ENCODE results near the gene SPOCK2.

Gene SPOCK2

DNA sequence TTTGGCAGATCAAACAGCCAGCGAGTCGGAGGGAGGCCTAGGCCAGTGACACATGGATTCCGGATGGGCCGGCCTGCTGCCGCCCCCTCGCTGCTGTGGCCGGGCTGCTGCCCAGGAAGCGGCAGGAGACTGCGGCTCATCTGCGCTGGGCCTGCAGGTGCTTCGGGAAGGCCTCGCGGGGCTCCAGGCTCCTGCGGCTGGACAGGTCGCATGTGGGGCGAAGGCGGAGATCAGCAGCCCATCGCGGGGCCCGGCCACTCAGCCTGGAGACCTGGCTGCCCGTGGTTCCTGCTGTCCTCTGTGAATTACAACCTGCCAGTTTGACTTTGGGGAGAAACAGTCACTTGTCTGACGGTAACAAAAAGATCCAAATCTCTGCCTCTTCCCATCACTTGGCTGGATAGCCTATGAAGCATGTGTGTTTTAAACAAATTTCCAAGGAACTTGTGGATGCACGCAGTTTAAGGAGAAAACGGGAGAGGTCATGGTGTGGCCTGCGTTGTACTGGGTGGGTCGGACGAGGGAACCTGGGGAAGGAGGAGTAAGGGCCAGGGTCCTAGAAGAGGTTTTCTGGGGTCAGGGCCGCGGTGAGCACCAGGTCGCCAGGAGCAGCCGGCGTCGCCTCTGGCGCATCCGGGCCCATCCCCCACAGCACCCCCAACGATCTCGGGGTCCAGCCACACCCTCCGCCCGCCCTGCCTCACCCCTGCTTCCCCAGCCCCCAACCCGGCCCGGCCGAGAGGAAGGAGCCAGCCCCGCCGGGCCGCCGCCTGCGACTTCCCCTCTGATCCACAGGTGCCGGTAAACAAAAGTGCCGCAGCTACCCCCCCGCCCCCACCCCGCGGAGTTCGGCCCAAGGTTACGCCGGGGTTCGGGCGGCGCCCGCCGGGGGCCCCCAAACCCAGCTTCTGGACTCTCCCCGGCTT lies 1.6 kb downstream of the SPOCK2 start:
- peak; percentile 72 for DNase-seq

DNA sequence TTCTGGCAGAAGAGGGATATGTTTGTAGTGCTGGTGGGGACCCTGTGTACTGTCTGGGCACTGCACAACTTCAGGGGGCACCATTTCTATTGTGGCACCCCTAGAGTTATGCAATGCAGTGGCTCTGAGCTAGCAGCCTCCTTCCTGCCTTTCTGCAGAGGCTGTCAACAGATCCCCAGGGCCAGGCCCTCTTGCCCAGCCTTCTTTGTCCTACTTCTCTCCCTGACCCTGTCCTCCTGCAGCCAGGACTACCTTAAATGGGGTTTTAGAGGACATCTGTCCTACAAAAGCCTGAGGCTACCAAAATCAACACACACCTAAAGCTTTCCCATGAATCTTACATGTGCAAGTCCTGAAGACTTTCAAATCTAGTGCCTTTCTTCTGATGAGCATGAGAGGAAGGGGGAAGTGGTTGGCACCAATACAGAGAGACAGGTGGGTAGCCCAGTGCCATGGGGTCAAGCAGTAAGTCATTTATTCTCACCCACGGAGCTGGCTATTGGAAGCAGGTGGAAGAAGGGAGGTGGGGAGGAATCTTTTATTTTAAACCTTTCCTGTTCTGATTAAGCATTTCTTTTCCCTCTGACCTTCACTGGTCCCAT lies 2.4 kb downstream of the SPOCK2 start:
- no peak for DNase-seq

GRCh38 chr10:72085166-72085565 lies 3.2 kb downstream of the SPOCK2 start:
- no peak for DNase-seq

DNA sequence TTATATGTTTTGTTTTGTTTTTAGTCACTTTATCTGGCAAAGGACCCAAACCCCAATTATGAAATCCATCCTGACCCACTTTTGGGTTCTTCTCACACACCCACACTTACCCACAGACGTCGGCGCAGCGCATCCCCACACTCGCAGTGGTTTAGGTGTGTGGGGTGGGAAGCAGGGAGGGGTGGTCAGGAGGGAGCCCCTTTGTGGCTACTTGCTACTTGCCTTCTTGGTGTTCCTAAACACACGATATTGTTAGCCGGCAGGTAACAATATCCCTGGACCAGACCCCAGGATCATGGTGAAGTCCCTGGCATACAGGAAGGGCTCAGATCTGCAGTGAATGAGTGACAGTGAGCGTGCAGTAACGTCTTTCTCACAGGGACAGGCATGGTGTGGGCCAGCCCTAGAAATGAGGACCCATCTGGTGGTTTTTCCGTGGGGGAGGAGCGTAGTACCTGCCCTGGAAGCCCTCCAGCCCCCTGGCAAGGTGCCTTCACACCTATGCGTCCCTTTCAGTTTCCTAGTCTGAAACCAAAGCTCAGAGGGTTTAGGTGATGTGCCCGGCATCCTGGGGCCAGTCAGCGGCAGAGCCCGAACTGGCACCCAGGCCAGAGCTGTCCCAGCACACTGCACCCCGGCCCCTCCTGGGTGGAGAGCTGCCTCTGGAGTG lies 4.4 kb downstream of the SPOCK2 start:
- peak; percentile 60 for DNase-seq

GRCh38 chr10:72082856-72083789 lies 5.2 kb downstream of the SPOCK2 start:
- no peak for DNase-seq

GRCh38 chr10:72081772-72082590 lies 6.4 kb downstream of the SPOCK2 start:
- DNase-seq = no peak

- no peak for DNase-seq
Observed at GRCh38 chr10:72081210-72081609, 7.1 kb downstream of the SPOCK2 start.

- no peak for DNase-seq
Observed at GRCh38 chr10:72080042-72080975, 8.0 kb downstream of the SPOCK2 start.

GRCh38 chr10:72079356-72079755 lies 9.0 kb downstream of the SPOCK2 start:
- DNase-seq = peak; percentile 67

- DNase-seq = no peak
Observed at GRCh38 chr10:72077275-72077990, 10.9 kb downstream of the SPOCK2 start.

GRCh38 chr10:72076756-72077155 lies 11.6 kb downstream of the SPOCK2 start:
- no peak for DNase-seq

- DNase-seq = no peak
Observed at GRCh38 chr10:72075376-72076115, 12.8 kb downstream of the SPOCK2 start.

- DNase-seq = no peak
Observed at GRCh38 chr10:72074574-72075375, 13.6 kb downstream of the SPOCK2 start.

DNA sequence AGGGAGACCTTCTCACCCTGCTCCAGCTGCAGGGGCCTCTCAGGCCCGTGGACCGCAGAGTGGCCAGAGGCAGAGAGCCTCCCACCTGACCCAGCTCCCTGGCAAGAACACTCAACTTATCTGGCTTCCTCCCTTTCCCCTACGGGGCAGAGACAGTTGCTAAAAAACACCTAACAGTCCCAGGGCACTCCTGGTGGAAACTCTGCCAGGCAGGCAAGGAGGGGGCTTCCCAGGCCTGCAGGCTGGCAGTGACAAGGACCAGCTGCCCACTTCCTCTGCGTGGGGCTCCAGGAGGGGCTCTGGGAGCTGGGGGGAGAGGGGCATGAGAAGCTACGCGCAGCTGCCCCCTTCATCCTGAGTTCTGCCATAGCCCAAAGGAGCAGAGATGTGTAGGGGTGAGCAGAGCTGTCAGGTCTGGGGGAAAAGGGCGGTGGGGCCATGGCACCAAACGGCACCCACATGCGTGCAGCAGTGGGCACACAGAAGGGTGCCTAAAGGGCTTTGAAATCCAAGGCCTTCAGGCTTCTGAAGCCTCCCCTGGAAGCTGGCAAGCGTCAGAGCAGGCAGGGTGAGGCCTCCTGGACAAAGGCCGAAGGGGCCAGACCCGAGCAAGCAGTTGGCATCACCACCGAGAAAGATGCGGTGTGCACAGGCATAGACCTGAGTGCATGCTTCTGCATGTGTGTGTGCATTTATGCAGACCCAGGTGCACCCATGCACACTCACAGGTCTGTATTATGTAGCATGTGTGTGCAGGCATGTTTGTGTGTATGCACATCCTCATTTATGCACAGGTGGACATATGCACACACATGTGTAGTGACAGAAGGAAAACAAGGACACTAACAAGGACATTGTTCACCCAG lies 14.4 kb downstream of the SPOCK2 start:
- DNase-seq = no peak

- no peak for DNase-seq
Observed at GRCh38 chr10:72072639-72073038, 15.7 kb downstream of the SPOCK2 start.

DNA sequence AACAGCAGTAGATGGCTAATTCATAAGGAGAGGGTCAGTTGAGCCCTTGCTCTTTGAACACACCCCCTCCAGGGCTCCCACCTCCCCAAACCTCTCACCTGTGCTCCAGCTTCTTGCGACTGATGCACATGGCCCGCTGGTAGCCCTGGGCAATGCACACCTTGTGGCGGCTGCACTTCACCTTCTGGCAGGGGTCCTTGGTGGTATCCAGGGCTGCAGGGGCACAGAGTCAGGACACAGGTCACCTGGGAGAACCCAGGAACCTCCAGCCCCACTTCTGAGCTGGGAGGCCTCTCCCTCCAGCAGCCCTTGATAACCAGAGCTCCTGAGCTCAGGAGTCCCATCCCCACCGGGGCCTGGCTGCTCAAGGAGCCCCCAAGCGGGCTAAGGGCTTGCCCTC lies 16.3 kb downstream of the SPOCK2 start:
- no peak for DNase-seq
